ENCODE results near the gene EMC7.

The EMC7 gene

GRCh38 chr15:34038871-34039789 lies 62.5 kb downstream of the EMC7 start, which contains the start of gene AVEN:
AVEN (minus strand) TSS chr15:34039204; CDS start chr15:34039046, 158 bp downstream.
- peak; percentile 82 for DNase-seq (ENCODE audit: low read depth, low spot score)

- DNase-seq (ENCODE audit: low read depth, low spot score): peak; percentile 94
These were observed 63.4 kb downstream of the EMC7 start for GRCh38 chr15:34038023-34038870.
